ENCODE data around the gene MESP1.

Gene MESP1

GRCh38 chr15:89770041-89770440, 19.0 kb upstream of the MESP1 start:
- no peak for TF ChIP-seq CTCF (IDR thresholded peaks at IDR 0.05; ENCODE audit: low read depth, low read length)
- no peak overlapping the region for H3K4me3 ChIP-seq (ENCODE audit: low read depth, low read length)

GRCh38 chr15:89769366-89769765, 18.3 kb upstream of the MESP1 start:
- H3K4me3 ChIP-seq (ENCODE audit: low read depth, low read length) = no peak overlapping the region
- no peak for TF ChIP-seq CTCF (IDR thresholded peaks at IDR 0.05; ENCODE audit: low read depth, low read length)

GRCh38 chr15:89768071-89768500, 17.0 kb upstream of the MESP1 start:
- H3K4me3 ChIP-seq (ENCODE audit: low read depth, low read length) = no peak overlapping the region
- no peak for TF ChIP-seq CTCF (IDR thresholded peaks at IDR 0.05; ENCODE audit: low read depth, low read length)

- TF ChIP-seq CTCF (IDR thresholded peaks at IDR 0.05; ENCODE audit: low read depth, low read length) = no peak
- no peak overlapping the region for H3K4me3 ChIP-seq (ENCODE audit: low read depth, low read length)
Measured at GRCh38 chr15:89767411-89767915, 16.4 kb upstream of the MESP1 start.

- no peak overlapping the region for H3K4me3 ChIP-seq (ENCODE audit: low read depth, low read length)
- TF ChIP-seq CTCF (IDR thresholded peaks at IDR 0.05; ENCODE audit: low read depth, low read length) = no peak
Measured at GRCh38 chr15:89766357-89767311, 15.6 kb upstream of the MESP1 start.

- no peak overlapping the region for H3K4me3 ChIP-seq (ENCODE audit: low read depth, low read length)
- no peak for TF ChIP-seq CTCF (IDR thresholded peaks at IDR 0.05; ENCODE audit: low read depth, low read length)
Measured at GRCh38 chr15:89765694-89766093, 14.6 kb upstream of the MESP1 start.

GRCh38 chr15:89761929-89762328, 10.9 kb upstream of the MESP1 start:
- no peak overlapping the region for H3K4me3 ChIP-seq (ENCODE audit: low read depth, low read length)
- TF ChIP-seq CTCF (IDR thresholded peaks at IDR 0.05; ENCODE audit: low read depth, low read length) = no peak
